NCI-H774 (cell line): ENCODE results near the gene SLC5A8.
A peak's percentile ranks its signal among the peaks of the same experiment; 100 is the strongest.
"Not testable (repeated sequence)": the region's sequence is repeated elsewhere in the genome, so short reads cannot be mapped to it uniquely, and the experiment has no call there.

Experiments
- DNase-seq: peaks from one replicate; lab custom pipeline; 2025; lab: John Stamatoyannopoulos, UW

SLC5A8 gene

DNA sequence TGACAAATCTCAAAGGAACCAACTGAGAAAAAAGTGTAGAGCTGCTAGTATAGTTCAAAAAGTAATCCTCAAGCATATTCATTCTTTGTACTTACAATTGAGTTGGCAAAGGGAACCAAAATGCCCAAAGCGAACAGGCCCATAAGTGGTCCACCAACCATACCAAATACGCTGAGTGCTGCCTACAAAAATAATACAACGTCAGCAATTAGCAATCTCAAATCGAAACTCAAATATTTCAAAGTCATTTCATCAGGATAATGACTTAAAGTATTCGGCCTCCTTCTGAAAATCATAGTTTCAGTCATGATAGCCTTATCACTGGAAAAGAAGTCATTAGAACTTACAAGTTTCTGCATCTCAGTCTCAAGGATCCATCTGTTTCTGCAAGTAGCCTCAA is 42.0 kb downstream of the SLC5A8 start:
- DNase-seq: no peak

DNA sequence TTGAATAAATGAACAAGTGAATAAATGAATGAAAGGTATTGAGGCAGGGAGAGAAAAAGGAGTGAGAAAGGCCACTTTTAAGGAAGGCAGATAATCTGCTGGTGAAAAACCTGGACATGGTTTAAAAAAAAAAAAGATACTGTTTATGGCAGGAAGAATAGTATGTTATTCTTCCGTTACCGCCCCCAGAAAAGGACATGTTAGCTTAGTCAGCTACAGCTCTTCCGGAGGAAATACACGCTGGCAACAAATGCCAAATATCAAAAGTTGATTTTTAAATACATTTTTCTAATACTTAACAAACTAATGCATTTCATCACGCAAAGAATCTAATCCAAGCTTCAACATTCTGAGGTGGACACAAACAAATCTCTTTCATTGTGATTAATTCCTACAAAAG is 43.2 kb downstream of the SLC5A8 start:
- DNase-seq: no peak

- no peak for DNase-seq
Measured at GRCh38 chr12:101165319-101165718, 44.7 kb downstream of the SLC5A8 start.

DNA sequence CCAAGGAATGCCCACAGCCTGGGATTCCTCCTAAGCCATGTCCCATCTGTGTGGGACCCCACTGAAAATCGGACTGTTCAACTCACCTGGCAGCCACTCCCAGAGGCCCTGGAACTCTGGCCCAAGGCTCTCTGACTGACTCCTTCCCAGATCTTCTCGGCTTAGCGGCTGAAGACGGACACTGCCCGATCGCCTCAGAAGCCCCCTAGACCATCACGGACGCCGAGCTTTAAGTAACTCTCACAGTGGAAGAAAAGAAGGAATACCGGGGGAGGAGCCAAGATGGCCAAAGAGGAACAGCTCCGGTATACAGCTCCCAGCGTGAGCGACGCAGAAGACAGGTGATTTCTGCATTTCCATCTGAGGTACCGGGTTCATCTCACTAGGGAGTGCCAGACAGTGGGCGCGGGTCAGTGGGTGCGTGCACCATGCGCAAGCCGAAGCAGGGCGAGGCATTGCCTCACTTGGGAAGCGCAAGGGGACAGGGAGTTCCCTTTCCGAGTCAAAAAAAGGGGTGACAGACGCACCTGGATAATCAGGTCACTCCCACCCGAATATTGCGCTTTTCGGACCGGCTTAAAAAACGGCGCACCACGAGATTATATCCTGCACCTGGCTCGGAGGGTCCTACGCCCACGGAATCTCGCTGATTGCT is 64.1 kb downstream of the SLC5A8 start:
- not testable (repeated sequence) for DNase-seq

- DNase-seq: no peak
Measured at GRCh38 chr12:101127521-101128219, 82.4 kb downstream of the SLC5A8 start.

DNA sequence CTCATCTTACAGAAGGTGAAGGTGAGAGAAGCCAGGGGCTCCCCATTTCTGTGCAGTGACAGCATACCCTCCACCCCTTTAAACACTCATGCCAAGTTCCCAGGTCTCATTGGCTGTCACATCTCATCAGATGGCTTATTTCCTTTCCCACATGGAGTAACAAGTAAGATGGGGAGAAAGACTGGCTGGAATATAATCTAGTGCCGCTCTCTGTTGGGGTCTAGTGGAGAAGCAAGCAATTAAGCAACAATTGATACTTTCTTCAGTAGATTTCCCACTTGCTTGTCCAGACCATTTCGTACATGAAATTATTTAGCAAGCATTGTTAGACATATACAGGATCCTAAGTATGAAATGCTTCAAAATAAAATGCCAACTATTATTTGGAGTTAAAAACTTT is 92.2 kb downstream of the SLC5A8 start:
- DNase-seq: no peak

GRCh38 chr12:101116911-101117310 is 93.1 kb downstream of the SLC5A8 start:
- DNase-seq: peak; percentile 12

GRCh38 chr12:101115326-101115725 is 94.7 kb downstream of the SLC5A8 start:
- DNase-seq: no peak

DNA sequence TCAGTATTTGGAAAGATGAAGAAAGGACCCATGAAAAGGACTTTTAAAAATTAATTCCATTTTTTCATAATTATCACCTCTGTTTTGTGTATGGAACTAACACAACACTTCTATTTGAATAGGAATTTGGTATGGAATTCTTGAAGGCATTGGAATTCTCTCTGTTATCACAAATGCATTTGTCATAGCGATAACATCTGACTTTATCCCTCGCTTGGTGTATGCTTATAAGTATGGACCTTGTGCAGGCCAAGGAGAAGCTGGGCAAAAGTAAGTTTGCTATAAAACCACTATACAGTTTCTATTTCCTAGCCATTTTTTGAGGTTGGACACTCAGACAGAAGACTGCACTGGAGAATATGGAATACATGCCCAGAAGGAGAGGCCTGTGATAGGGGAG is 98.6 kb downstream of the SLC5A8 start:
- DNase-seq: no peak

DNA sequence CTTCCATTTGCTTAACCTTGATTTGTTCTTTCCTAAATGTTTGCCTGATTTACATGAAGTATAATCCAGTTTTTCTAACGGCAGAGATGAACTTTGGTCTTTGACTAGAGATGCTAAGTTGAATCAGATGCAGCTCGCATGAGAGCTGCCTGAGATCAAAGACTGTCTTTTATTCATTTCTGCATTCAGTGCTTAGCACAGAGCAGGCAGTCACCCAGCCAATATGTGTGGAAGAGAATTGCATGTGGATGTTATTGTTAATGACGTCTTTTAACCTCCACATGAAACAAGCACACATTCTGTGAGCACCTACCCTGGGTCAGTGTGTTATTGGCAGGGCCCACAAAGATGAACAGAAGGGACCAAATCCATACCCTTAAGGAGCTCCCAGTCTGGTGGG is 99.2 kb downstream of the SLC5A8 start:
- no peak for DNase-seq

DNA sequence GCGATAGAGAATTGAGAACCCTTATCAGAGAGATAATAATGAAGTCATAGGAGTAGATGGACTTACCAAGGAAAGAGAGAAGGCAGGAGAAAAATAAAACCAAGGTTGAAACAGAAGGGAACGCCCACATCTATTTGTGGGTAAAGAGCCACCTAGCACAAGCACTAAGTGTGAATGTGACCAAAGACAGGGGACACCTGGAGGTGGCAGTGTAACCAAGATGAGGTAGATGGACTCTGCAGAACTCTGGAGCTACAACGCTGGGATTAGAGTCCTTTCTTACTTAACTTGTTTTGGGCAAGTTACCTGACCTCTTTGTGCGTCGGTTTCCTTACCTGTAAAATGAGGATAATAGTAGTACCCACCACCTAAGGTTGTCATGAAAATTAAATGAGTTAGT is 101.9 kb downstream of the SLC5A8 start:
- DNase-seq: no peak

- DNase-seq: no peak
Measured at GRCh38 chr12:101107032-101107763, 102.8 kb downstream of the SLC5A8 start.
